ENCODE measurements around the gene BTRC.

- TF ChIP-seq POLR2A (IDR thresholded peaks at IDR 0.05; ENCODE audit: low read length): no peak
- TF ChIP-seq GATA1 (IDR thresholded peaks at IDR 0.05; ENCODE audit: low read depth, low read length): no peak
Observed at GRCh38 chr10:101373063-101373462, 19.1 kb downstream of the BTRC start.
